SW 1271 (cell line): ENCODE measurements around the gene PRPF40A.

Experiments
- DNase-seq, 2 experiments: peaks; one replicate each; lab custom pipeline; 2025; lab: John Stamatoyannopoulos, UW

The PRPF40A gene

DNA sequence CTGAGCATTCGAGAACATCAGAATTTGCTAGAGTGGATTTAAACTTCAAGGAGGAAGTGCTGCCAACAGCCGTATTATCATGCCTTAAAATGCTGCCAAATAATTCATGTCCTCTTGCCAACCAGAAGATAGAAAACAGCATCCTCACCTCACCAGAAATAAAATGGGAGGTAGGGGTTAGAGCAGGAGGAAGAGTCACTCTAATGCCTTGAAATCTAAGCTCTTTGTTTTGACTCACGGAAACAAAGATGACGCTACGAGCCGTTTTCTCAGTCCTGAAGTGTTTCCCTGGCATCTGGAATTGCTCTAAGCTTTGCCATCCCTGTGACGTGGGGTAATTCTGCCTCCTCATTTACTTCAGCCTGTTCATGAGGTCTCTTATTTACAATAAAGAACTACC, 97.1 kb downstream of the PRPF40A start:
- no peak for DNase-seq

DNA sequence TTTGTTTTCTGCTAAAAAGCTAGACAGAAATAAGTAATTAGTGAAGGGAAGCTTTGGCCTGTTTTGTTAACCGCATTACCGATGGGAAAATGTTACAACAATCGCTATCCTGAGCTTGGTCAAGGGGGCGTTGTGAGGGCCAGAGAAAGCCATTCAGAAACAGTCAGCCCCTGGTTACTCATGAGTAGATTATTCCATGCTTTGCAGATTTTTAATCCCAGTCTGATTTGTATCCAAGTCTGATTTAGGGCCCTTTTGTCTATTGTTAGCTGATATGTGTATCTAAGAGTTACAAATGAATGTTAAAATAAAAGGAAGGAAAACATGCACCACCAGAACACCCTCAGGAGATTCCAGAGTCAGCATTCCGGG, 99.1 kb downstream of the PRPF40A start:
- DNase-seq: no peak

DNA sequence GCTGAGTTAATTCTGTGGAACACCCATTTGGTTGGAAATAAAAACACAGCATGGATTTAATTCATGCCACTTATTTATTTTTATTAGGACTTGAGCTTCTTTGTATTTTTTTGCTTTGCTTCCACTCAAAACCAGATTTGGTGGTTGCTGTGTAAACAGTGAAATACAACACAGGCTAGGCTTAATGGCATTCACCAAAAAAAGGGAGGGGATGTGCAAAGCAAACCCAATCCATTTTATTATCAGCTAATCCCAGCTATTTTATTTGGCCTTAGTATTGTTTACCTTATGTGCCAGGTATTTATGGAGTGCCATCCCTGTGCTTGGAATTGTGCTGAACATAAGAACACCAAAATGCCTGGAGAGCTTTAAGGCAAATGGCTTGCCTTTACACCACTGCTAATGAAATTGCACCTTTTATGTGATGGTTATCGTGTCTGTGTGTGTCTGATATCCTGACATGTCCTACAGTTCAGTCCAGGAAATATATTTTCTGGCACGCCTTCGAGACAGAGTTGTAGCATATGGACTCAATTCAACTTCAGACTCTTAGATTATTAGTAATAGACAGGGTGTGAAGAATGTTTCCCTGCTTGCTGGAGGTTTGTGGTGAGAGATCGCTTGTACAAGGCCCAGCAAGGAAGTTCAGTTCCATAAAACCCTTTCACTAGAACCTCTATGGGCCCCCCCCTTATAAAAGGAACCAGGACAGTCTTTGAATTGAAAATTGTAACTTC, 99.6 kb downstream of the PRPF40A start:
- DNase-seq: no peak

DNA sequence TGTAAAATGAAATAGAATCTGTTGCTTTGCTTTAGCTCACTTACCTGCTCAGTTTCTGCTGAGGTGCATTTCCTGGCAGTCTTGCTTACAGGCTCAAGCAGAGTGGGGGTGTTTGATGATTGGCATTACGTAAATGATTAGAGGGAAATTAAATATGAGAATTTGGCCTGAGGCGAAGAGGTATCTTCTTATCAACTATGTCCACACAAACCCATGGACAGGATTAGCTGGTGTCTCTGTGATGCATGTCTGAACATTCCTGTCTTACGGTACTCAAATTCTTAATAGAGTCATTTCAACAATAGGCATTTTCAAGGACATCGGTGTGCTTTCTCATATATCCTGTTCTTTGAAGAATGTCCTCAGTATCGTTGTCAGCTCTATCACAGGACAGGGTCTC, 102.1 kb downstream of the PRPF40A start:
- no peak for DNase-seq

DNA sequence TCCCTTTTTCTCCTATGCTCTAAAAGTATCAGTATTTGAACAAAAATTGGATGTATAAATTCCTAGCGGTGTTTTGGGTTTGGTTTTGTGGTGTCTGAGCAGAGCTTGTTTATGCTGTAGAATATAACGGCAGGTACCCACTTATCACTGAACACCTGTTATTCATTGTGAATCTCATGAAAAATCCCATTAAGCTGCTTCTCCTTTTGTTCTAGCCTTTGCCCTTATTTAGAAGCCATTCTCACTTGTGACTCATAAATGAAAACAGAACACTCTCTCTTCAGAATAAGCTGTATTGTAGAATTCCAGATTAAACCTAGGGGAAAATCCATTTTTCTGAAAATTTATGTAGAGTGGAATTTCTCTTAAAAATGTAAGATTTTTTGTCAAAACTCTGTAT, 104.0 kb downstream of the PRPF40A start:
- DNase-seq: no peak

DNA sequence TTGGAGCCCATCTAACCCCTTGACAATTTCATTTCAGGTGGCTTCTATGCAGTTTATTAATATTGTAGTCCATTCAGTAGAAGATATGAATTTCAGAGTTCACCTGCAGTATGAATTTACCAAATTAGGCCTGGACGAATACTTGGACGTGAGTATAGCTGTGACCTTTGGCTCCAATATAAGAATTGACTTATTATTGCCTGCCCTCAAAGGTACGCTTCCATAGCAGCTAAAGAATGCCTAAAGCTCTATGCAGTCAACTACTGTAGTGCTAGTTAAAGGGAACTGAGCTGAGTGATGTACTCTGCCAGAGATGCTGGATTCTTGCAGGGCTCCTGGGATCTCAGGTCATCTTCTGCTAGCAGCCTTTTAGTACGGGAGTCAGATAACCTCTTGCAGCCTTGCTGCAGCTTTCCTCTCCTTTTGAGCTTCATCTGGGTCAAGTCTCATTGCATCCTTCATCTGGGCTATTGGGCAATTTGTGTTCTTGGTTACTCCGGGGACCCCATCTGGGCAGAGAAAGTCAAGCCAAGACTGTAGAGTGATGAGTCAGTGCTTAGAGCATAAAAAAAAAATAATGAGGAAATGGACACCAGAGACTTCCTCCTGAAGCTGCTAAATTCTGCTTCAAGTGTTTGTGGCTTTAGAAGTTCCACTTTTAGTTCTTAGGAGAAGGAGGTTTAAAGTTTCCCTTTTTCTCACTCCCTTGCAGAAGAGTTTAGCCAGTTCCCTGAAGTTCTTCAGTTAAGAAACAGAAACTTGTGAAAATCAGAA, 105.6 kb downstream of the PRPF40A start:
- no peak for DNase-seq

DNA sequence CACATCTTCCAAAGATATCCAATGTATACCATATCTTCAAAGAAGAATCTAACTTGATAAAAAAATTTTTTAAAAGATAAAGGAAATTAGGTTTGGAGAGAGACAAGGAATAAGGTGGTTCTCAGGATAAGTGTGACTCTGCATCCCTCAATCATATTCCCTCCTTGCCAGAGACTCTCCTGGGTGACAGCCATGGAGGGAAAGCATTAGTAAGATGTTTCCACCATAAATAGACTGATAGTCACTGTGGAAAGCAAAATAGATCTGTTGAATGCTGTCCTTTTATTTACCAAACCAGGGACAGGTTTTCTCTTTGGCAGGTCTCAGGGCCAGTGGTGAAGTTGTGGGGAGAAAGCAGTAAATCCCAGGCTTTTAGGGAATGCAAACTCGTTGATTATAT, 107.6 kb downstream of the PRPF40A start:
- DNase-seq: no peak

DNA sequence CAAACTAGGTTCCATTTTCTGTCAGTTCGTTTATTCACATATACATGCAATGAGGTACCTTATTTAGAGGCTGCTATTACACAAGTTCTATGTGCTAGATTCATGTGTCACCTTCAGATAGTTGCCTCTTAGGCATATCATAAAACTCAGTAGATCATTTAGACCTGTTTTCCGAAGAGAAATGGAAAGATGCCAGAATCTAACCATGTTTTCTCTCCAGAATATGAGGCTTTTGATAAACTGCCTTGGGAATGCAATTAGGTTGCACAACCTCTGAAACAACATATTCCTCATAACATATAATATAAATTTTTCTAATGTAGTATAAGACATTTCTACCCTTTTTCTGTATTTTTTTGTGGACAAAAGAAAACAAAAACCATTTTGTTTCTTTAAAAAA, 108.1 kb downstream of the PRPF40A start:
- no peak for DNase-seq

DNA sequence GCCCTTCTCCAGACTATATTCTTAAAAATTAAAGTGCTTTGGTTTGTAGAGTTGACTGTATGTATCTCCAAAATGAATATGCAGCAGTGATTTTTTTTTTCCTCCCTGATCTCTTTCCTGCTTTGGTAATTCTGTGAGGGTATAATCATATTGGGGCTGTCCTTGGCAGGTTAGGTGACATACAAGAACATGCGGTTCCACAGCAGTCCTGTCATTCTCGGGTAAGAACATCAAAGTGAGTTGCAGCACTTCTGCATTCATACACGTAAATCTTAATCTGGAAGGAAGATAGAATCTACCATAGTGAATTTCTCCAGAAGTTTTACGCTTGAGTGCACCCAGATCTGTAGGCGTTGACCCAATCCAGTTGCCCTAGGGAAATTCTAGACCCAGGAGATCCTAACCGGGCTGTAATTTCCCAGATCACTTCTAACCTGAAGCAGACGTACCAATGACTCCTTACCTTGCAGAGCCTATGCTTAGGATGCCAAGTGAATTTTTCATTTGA, 109.4 kb downstream of the PRPF40A start:
- no peak for DNase-seq

DNA sequence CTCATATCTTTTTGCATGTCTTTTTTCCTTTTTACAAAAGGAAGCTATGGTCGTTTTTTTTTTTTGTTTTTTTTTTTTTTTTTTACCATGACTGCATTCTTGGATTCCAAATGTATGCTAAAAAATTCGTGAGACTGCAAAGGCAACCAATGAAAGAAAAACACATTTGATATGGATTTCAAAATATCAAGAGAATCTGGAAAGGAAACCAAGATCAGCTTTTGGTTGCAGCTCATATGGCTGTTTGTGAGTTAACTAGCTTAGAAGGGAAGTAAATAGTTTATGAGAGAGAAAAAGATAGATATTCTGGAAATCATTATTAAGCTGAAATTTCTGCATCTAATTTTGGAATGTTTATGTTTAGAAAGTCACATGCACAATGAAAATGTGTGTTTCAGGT, 110.3 kb downstream of the PRPF40A start:
- DNase-seq: no peak

DNA sequence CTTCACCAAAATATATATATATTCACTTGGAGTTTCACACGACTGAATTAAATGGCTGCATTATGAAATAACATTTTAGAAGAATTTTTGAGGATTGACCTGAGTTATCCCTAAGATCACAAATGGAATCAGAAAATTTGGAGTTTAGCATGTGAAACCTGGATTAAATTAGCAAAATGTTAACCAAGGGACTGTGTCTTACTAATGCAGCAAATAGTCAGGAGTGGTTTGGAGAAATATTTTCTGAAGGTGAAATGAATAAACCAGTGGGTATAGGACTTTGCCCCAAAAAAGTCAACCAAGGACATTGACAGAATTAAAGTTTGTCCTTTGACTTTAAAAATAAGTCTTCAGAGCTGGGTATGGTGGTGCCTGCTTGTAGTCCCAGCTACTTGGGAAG, 111.2 kb downstream of the PRPF40A start:
- DNase-seq: no peak

DNA sequence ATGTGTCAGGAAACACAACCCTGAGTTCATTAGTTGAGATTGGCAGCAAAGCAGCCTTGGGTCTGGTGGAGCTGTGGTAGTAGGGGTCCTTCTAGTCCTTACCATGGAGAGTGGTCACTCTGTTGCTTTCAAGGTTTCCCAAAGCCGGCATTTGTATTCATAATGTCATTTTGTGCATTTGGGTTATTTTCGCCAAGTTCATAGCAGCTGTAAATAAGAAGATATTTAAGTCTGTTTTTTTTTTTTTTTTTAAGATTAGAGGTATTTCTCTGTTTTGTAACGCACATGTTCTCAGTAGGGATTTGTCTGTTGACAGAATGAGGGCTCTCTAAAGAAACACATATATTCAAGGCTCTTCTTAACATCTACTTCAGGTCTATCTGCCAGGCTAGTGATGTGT, 114.1 kb downstream of the PRPF40A start:
- no peak for DNase-seq

DNA sequence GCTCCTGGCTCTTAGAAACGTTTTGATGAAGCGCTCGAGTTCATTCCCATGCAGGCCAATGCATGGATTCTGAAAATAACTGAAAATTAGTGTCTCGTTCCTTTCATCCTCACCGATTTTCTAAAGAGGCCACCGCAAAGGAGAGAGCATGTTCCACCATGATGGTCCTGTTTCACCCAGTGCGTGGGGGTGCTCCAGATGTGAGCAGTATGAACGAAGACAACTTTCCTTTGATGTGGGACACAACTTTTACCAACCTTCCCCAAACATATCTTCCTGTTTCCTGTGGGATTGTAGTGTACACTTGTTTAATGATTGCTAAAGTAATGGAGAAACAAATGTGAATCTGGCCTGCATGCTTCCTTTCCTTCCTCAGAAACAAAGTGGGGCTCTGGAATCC, 114.5 kb downstream of the PRPF40A start:
- DNase-seq: no peak
